Ovary (tissue), 9 donors: Measurements from ENCODE around the gene FADS2. TPM values are rescaled to one million over a fixed set of nuclear protein-coding genes. Genes with fewer than 3 reads are reported as not detected.
A peak's percentile ranks its signal among the peaks of the same experiment; 100 is the strongest.

Experiments used
- DNase-seq, 5 donors: peaks; one replicate each; pipeline ENCODE4 v3.0.0-alpha.2; 2019 to 2020
- H3K27ac ChIP-seq, 2 donors: fragments of 200-600 bp; one replicate each; pipeline versions ENCODE4 v1.5.1 to v1.8.0; 2019 to 2022
- H3K27me3 ChIP-seq: fragments of 200-600 bp; one replicate; pipeline ENCODE4 v1.8.0; 2022
- H3K36me3 ChIP-seq: fragments of 200-600 bp; sonication (generic); one replicate; pipeline ENCODE4 v1.5.1; 2019
- H3K4me1 ChIP-seq: one replicate; pipeline ENCODE4 v1.8.1; 2013; ENCODE audit warnings: mild to moderate bottlenecking, moderate library complexity; ENCODE audit not compliant: insufficient read depth
- H3K4me3 ChIP-seq: fragments of 200-600 bp; sonication (generic); one replicate; pipeline ENCODE4 v1.5.1; 2017
- H3K9me3 ChIP-seq, 2 donors: fragments of 200-600 bp in 1 of 2; sonication (generic) in 1 of 2; one replicate each; pipeline versions ENCODE4 v1.5.1 to v1.8.1; 2013 to 2019; ENCODE audit warnings: mild to moderate bottlenecking in 1 of 2, moderate library complexity in 1 of 2
- EP300 ChIP-seq: sonication (generic); formaldehyde crosslinking; IDR thresholded peaks from one replicate; pipeline ENCODE4 v1.6.1; 2017; ENCODE audit warnings: antibody characterized with exemption
- POLR2A ChIP-seq: fragments of 450-650 bp; IDR thresholded peaks from one replicate; pipeline ENCODE4 v1.6.1; 2017; ENCODE audit warnings: antibody characterized with exemption, mild to moderate bottlenecking, moderate library complexity
- WGBS, 3 donors: extraction: QIAGEN DNeasy Blood & Tissue Kit in 1 of 3; methylation state at CpG; one replicate each; pipeline versions ENCODE4 v1.1.5 to v1.1.7; 2013 to 2017; 5-methylcytosine and 5-hydroxymethylcytosine counted together
- intact Hi-C, 4 donors: fragments of 100-400 bp; cut with DNase I; formaldehyde crosslinking; loops; one replicate each; pipeline versions ENCODE4 v1.11.0 to v1.15.1; 2022 to 2023
- polyA plus RNA-seq, 2 donors: library from polyadenylated mRNA; stranded (reverse); fragments of 200-250 nt in 1 of 2; fragments of 350-450 nt in 1 of 2; fragmentation: Illumina TruSeq in 1 of 2; extraction: RNeasy Lipid Tissue Mini Kit (QIAGEN cat#74804) in 1 of 2; gene quantifications; one replicate each; pipeline ENCODE4 v1.2.3, GENCODE V29; 2013 to 2014
- total RNA-seq, 7 donors: library from RNA; depleted of rRNA in 2 of 7; stranded (reverse); fragments of >200 nt in 2 of 7; fragmentation: NEBNext Ultra II Directional in 3 of 7; extraction: Animal tissue kit (Norgen Biotek cat#: 25700) in 3 of 7; gene quantifications; one replicate each; pipeline versions ENCODE4 v1.1.0 to v1.2.4, GENCODE V29; 2016 to 2023
- TF ChIP-seq, protein P1 (sequence below), 3 donors: fragments of 450-650 bp in 2 of 3; fragments of 200-600 bp in 1 of 3; IDR thresholded peaks; one replicate each; pipeline versions ENCODE4 v1.5.1 to v1.8.0; 2016 to 2022; ENCODE audit warnings: antibody characterized with exemption in 3 of 3, mild to moderate bottlenecking in 1 of 3
- donor health status: DM: no; HTN: no; CAD: no; lungs with moderate emphysema.
- donor health status: DM: no; HTN: no; CAD: no.
- donor health status: Bipolar disorder and iron deficiency.
- donor health status: DM: yes; HTN: yes; CAD: no.
- donor health status: DM: no; HTN: no; CAD: no.
- donor health status: DM: yes; HTN: yes; CAD: no.

FADS2 gene
- total and polyA plus RNA-seq, 9 donors = 6.3 to 298 (median 26.2) TPM

DNA sequence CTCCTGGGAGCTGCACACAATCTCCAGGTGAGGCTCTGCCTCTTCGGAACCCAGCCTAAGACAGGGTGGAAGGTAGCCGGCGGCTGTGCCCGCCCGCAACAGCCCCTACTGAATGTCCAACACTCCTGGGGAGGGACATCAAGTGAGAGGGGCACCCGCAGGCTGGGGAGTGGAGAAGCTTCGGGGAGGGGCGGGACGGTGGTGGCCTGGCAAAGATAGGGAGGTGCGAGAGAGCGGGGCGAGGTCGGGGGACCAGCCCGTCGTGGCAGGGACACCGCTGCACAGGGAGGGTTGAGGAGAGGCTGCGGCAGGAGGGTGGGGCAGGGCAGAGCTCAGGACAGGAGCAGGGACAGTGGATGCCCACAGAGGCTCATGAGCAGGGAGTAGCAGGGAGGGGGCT is 72.2 kb downstream of the FADS2 start:
- TF ChIP-seq, protein P1, sequence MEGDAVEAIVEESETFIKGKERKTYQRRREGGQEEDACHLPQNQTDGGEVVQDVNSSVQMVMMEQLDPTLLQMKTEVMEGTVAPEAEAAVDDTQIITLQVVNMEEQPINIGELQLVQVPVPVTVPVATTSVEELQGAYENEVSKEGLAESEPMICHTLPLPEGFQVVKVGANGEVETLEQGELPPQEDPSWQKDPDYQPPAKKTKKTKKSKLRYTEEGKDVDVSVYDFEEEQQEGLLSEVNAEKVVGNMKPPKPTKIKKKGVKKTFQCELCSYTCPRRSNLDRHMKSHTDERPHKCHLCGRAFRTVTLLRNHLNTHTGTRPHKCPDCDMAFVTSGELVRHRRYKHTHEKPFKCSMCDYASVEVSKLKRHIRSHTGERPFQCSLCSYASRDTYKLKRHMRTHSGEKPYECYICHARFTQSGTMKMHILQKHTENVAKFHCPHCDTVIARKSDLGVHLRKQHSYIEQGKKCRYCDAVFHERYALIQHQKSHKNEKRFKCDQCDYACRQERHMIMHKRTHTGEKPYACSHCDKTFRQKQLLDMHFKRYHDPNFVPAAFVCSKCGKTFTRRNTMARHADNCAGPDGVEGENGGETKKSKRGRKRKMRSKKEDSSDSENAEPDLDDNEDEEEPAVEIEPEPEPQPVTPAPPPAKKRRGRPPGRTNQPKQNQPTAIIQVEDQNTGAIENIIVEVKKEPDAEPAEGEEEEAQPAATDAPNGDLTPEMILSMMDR (IDR thresholded peaks at IDR 0.05) = no peak
- TF ChIP-seq EP300 (no peak), POLR2A (no peak)

DNA sequence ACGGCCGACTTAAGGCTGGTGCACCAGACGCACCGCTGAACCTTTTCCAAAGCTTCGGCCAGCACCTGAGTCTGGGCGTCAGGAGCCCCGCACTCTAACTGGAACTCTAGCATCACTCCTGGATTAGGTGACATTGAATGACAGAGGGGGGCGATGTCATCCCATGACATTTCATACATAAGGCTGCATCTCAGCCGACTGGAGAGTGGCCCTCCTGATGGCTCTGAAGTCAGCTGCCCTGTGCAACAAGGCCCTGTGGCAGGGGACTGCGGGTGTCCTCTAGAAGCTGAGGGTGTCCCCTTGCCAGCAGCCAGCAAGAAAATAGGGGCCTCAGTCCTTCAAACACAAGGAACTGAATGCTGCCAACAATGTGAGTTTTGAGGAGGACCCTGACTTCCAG is 73.3 kb downstream of the FADS2 start:
- DNase-seq = no peak
- TF ChIP-seq, protein P1 (IDR thresholded peaks at IDR 0.05) = no peak
- no peaks in the 10 kb centered on the region for H3K9me3 ChIP-seq
- H3K4me1 ChIP-seq = peaks cover 3% of the 10 kb centered on the region
- H3K27me3 ChIP-seq = no peaks in the 10 kb centered on the region
- no peak overlapping the region for H3K27ac ChIP-seq
- 82 to 88% (median 85%) methylated on average over 10 of the region's 10 CpGs for WGBS, 3 donors
- intact Hi-C loops = no loop called here
- H3K4me3 ChIP-seq = no peak overlapping the region
- no peaks in the 10 kb centered on the region for H3K36me3 ChIP-seq

More for the DNA sequence above, 72.2 kb downstream of the FADS2 start:
- Histone ChIP-seq H3K27me3 (no peaks in the 10 kb centered on the region), H3K9me3 (no peaks in the 10 kb centered on the region), H3K27ac (peak overlapping the region in 1 of 2 donors; percentile 17), H3K4me1 (peaks cover 3% of the 10 kb centered on the region), H3K4me3 (no peak overlapping the region), H3K36me3 (no peaks in the 10 kb centered on the region)
- intact Hi-C loops = loop anchor here in 1 of 4 donors (1.0 kb wide), 1 partner anchor 47 kb away; no protein-coding TSS in a partner anchor
- DNase-seq = no peak
- 88 to 90% (median 89%) methylated on average over 17 of the region's 17 CpGs for WGBS, 3 donors

DNA sequence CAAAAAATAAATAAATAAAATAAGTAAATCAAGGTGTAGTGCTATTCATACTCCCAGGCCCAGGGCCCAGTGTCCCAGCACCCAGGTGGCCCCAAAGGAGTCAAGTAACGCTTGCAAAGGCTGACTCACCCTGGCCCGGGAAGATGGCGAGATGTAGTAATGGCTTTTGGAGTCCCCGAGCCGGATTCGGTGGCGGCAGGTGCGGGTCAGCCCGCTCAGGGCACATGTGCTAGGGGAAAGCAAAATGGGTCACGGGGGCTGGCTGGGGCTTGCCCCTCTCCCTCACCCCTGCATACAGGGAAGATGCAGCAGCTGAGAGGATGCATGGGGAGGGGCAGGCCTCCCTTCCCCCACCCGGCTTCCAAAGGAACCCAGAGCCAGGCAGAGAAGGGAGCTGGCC is 74.2 kb downstream of the FADS2 start:
- TF ChIP-seq POLR2A (no peak), EP300 (no peak)
- TF ChIP-seq, protein P1 (IDR thresholded peaks at IDR 0.05) = no peak

DNA sequence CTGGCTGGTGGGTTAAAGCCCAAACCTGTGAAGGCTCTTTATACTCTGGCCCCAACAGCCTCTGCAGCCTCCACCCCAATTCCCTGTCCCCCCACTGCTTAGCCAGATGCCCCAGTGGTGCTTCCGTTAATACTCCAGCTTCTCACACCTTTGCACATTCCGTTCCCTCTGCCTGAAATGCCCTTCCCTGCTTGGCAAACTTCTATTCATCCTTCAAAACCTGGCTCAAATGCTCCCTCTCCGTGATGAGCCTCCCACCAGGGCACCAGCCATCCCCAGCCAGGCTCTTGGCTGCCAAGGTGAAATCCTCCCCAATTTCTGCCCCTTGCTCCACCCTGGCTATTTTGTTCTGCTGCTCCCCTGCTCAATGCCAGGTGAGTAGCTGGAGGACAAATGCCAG is 75.7 kb downstream of the FADS2 start:
- intact Hi-C loops = no loop called here

More for the DNA sequence above, 74.2 kb downstream of the FADS2 start:
- Histone ChIP-seq H3K9me3 (no peaks in the 10 kb centered on the region), H3K27ac (no peak overlapping the region), H3K4me3 (no peak overlapping the region), H3K4me1 (peaks cover 3% of the 10 kb centered on the region), H3K27me3 (no peaks in the 10 kb centered on the region), H3K36me3 (no peaks in the 10 kb centered on the region)
- no peak for DNase-seq
- 88 to 89% (median 88%) methylated on average over 11 of the region's 11 CpGs for WGBS, 3 donors
- intact Hi-C loops = no loop called here

More for the DNA sequence above, 75.7 kb downstream of the FADS2 start:
- no peak for TF ChIP-seq EP300
- no peak for TF ChIP-seq POLR2A
- TF ChIP-seq, protein P1 (IDR thresholded peaks at IDR 0.05) = no peak
- no peaks in the 10 kb centered on the region for H3K27me3 ChIP-seq
- no peaks in the 10 kb centered on the region for H3K36me3 ChIP-seq
- no peak overlapping the region for H3K27ac ChIP-seq
- WGBS, 3 donors = 92 to 96% (median 94%) methylated on average over 3 of the region's 3 CpGs
- H3K4me1 ChIP-seq = peaks cover 7% of the 10 kb centered on the region
- no peak overlapping the region for H3K4me3 ChIP-seq
- H3K9me3 ChIP-seq = no peaks in the 10 kb centered on the region
- no peak for DNase-seq
